ENCODE measurements around the gene CNGA1.

Gene CNGA1

DNA sequence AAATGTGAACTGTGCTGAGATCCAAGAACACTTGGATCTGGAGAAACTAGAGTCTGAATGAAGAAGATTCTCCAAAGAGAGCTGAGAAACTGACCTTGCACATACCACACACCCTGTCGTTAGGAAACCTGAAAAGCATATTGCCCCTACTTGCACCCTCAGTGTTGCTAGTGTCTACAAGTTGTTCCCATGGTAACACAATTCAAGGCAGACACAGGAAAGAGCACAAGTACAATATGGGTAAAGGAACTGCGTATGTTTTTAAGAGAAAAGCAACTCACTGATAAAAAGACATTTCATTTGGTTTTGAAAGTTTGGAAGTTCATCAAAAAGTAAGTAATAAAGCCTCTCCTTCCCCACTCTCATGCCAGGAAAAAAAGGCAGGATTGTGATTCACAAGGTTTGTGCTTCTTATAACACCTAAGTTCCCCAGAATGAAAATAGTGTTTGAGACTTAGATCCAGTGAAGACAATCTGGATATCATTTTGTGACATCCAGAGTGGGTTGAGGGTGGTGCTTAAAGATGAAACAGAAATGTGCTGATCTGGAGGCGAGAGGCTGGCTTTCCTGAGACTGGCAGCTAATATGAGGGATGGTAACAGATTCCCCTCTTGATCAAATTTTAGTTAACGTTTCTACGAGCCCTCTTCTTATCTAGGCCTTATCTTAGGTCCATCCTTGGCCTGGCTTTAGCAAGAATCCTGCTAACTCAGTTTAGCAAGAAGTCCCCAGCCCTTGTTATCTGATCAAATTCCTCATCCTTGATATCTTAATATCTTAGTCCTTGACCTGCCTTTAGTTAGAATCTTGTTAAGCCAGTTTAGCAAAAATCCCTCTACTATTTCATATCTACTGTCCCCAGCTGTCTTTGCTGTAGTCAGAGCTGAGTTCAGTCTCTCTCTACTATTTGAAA lies 42.4 kb upstream of the CNGA1 start:
- TF ChIP-seq OSR1 (CRISPR knock-in tag; IDR thresholded peaks at IDR 0.05) (no peak), GLIS3 (CRISPR knock-in tag; IDR thresholded peaks at IDR 0.05) (no peak), ZNF70 (CRISPR knock-in tag; IDR thresholded peaks at IDR 0.05) (no peak)
- no peak for ATAC-seq

DNA sequence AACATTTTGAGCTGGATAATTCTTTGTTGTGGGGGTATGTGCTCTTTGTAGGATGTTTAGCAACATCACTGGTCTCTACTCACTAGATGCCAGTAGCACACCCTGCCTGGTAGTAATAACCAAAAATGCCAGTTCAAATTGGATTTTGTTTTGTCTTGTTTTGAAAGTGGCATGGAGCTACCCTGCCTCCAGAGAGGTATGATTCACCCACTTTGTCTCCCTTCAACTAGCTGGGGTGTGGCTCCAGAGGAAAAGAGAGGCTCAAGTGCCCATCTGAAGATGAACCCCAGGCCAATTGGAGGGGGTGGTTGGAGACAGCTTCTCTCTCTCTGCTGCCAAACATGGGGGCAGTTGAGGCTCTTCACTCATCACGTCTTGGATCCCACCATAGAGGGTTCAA lies 34.6 kb upstream of the CNGA1 start:
- no peak for ATAC-seq
- TF ChIP-seq POU6F1 (CRISPR knock-in tag; IDR thresholded peaks at IDR 0.05; ENCODE audit: borderline replicate concordance, low read depth) (no peak), OSR1 (CRISPR knock-in tag; IDR thresholded peaks at IDR 0.05) (no peak), ZNF565 (CRISPR knock-in tag; conservative IDR thresholded peaks at IDR 0.05; ENCODE audit: low read depth) (no peak), SNAI2 (CRISPR knock-in tag; IDR thresholded peaks at IDR 0.05) (no peak), TSHZ2 (CRISPR knock-in tag; IDR thresholded peaks at IDR 0.05) (no peak), ZFP30 (CRISPR knock-in tag; IDR thresholded peaks at IDR 0.05) (no peak), TOX (CRISPR knock-in tag; IDR thresholded peaks at IDR 0.05; ENCODE audit: borderline replicate concordance) (no peak), GLIS3 (CRISPR knock-in tag; IDR thresholded peaks at IDR 0.05) (no peak), ESRRG (CRISPR knock-in tag; IDR thresholded peaks at IDR 0.05) (no peak), TCF4 (CRISPR knock-in tag; IDR thresholded peaks at IDR 0.05; ENCODE audit: borderline replicate concordance) (no peak), RARB (CRISPR knock-in tag; IDR thresholded peaks at IDR 0.05) (no peak), ISL1 (CRISPR knock-in tag; IDR thresholded peaks at IDR 0.05) (no peak)

DNA sequence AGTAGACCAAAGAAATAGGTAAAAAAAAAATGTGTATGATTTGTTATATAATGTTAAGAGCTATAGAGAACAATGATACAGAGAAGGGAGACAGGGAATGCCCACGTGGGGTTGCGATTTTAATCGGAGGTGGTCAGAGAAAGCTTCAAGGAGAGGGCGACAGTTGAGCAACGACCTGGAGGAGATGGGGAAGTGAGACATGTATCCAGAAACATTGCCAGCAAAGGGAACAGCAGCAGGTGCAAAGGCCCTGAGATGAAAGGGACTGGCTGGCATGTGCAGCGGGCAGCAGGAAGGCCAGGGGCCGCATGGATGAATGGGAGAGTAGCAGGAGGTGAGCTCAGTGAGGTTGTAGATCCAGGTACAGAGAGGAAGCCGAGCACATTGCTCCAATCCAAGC lies 33.0 kb upstream of the CNGA1 start:
- TF ChIP-seq GLIS3 (CRISPR knock-in tag; IDR thresholded peaks at IDR 0.05) (no peak), CSDC2 (CRISPR knock-in tag; IDR thresholded peaks at IDR 0.05) (no peak), POU6F1 (CRISPR knock-in tag; IDR thresholded peaks at IDR 0.05; ENCODE audit: borderline replicate concordance, low read depth) (no peak), BACH2 (CRISPR knock-in tag; IDR thresholded peaks at IDR 0.05; ENCODE audit: borderline replicate concordance) (no peak), PPARA (CRISPR knock-in tag; IDR thresholded peaks at IDR 0.05; ENCODE audit: borderline replicate concordance) (no peak), TOX (CRISPR knock-in tag; IDR thresholded peaks at IDR 0.05; ENCODE audit: borderline replicate concordance) (no peak), TSHZ2 (CRISPR knock-in tag; IDR thresholded peaks at IDR 0.05) (no peak), ZNF8 (CRISPR knock-in tag; IDR thresholded peaks at IDR 0.05) (no peak), ZNF565 (CRISPR knock-in tag; conservative IDR thresholded peaks at IDR 0.05; ENCODE audit: low read depth) (no peak), CSRNP3 (CRISPR knock-in tag; IDR thresholded peaks at IDR 0.05) (no peak)
- TF ChIP-seq, protein P1, sequence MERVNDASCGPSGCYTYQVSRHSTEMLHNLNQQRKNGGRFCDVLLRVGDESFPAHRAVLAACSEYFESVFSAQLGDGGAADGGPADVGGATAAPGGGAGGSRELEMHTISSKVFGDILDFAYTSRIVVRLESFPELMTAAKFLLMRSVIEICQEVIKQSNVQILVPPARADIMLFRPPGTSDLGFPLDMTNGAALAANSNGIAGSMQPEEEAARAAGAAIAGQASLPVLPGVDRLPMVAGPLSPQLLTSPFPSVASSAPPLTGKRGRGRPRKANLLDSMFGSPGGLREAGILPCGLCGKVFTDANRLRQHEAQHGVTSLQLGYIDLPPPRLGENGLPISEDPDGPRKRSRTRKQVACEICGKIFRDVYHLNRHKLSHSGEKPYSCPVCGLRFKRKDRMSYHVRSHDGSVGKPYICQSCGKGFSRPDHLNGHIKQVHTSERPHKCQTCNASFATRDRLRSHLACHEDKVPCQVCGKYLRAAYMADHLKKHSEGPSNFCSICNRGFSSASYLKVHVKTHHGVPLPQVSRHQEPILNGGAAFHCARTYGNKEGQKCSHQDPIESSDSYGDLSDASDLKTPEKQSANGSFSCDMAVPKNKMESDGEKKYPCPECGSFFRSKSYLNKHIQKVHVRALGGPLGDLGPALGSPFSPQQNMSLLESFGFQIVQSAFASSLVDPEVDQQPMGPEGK (CRISPR knock-in tag; IDR thresholded peaks at IDR 0.05; ENCODE audit: borderline replicate concordance): no peak
- ATAC-seq: no peak
